HUDEP-2 (cell line): ENCODE measurements around the gene TLE5.

Source experiments
- DNase-seq, 76 experiments: peaks; one replicate each; lab custom pipeline; 2025; ENCODE audit not compliant: unreplicated experiment in 76 of 76; lab: John Stamatoyannopoulos, UW

The TLE5 gene

GRCh38 chr19:3003046-3003445 is 59.2 kb downstream of the TLE5 start:
- DNase-seq: no peak
